IPS-20b (cell line): Measurements from ENCODE around the gene OR4D11.
"Not testable (repeated sequence)": the region's sequence is repeated elsewhere in the genome, so short reads cannot be mapped to it uniquely, and the experiment has no call there.

Experiments used
- H3K27ac ChIP-seq: one replicate; pipeline ENCODE4 v1.5.1; 2013; ENCODE audit warnings: low read length
- H3K27me3 ChIP-seq: 2 replicates; pipeline ENCODE4 v1.6.1; 2013; ENCODE audit warnings: mild to moderate bottlenecking, low read length, inconsistent platforms; ENCODE audit not compliant: insufficient read depth
- H3K36me3 ChIP-seq: 2 replicates; pipeline ENCODE4 v1.6.1; 2013; ENCODE audit warnings: low read depth, mild to moderate bottlenecking, inconsistent platforms, low read length, moderate library complexity; ENCODE audit not compliant: insufficient read depth
- H3K4me1 ChIP-seq: 2 replicates; pipeline ENCODE4 v1.6.1; 2013; ENCODE audit warnings: mild to moderate bottlenecking, control low read depth, inconsistent platforms, low read length, moderate library complexity; ENCODE audit not compliant: insufficient read depth
- H3K4me3 ChIP-seq: 2 replicates; pipeline ENCODE4 v1.5.1; 2013; ENCODE audit warnings: mild to moderate bottlenecking, low read length, inconsistent platforms
- H3K9ac ChIP-seq: 2 replicates; pipeline ENCODE4 v1.6.1; 2013; ENCODE audit warnings: low read depth, mild to moderate bottlenecking, inconsistent platforms, low read length, moderate library complexity
- H3K9me3 ChIP-seq: 2 replicates; pipeline ENCODE4 v1.6.1; 2013; ENCODE audit warnings: mild to moderate bottlenecking, low read depth, low read length, inconsistent platforms; ENCODE audit not compliant: insufficient read depth

OR4D11 gene

GRCh38 chr11:59503276-59503675 lies at the start of gene OR4D11:
Gene OR4D11 (plus strand): TSS chr11:59503576. CDS start chr11:59503576, 0 bp downstream.
- H3K9ac ChIP-seq, result no peak within 1 kb of the TSS
- H3K27ac ChIP-seq, result no peak within 1 kb of the TSS
- no peaks in the 10 kb centered on the region for H3K27me3 ChIP-seq
- no peak within 1 kb of the TSS for H3K4me3 ChIP-seq
- no peaks in the 10 kb centered on the region for H3K4me1 ChIP-seq
- no peaks in the 10 kb centered on the region for H3K9me3 ChIP-seq
- no peaks in the 10 kb centered on the region for H3K36me3 ChIP-seq

DNA sequence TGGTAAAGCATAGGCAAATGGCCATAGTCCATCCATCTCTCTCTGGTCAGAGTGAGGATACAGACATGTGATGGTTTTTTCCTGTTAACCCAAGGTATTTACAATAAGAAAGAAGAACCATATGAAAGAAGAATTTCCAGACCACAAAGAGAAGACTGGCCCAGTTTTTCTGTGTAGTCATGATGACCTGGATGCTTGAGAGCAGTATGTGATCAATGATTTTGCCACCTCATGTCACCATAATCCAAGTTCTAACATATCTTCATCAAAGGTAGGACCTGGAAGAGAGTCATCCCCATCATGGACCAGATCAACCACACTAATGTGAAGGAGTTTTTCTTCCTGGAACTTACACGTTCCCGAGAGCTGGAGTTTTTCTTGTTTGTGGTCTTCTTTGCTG lies 46.7 kb upstream of the OR4D11 start, which contains the start of gene OR4D6:
Gene OR4D6, plus strand, starts transcription at position 301 of the 400 bp plus-strand sequence. Its CDS starts 0 bp downstream, at position 301.
- no peaks in the 10 kb centered on the region for H3K9me3 ChIP-seq
- H3K4me3 ChIP-seq, result no peak within 1 kb of the TSS
- no peak within 1 kb of the TSS for H3K9ac ChIP-seq
- H3K36me3 ChIP-seq, result no peaks in the 10 kb centered on the region
- peaks cover 3% of the 10 kb centered on the region; the same call in 1 of the 2 replicates for H3K4me1 ChIP-seq
- no peak within 1 kb of the TSS for H3K27ac ChIP-seq
- no peaks in the 10 kb centered on the region for H3K27me3 ChIP-seq

DNA sequence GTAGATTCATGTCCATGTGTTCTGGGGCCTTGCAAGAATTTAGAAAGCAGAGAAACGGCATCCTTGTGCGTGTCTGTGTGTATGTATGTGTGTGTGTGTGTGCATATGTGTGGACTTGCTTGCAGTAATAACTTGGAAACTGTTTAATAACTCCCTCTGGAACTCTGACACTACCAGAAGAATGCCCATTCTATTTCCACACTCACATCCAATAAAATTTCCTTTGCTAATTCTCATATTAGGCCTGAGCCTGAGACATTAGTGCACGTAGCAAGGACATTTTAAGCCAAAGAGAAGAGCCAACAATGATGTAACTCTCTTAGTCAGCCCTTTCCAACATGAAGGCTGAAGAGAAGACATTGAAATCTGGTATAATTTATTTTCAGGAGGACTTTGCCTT lies 43.5 kb upstream of the OR4D11 start:
- H3K36me3 ChIP-seq, result no peaks in the 10 kb centered on the region
- H3K27me3 ChIP-seq, result no peaks in the 10 kb centered on the region
- peaks cover 3% of the 10 kb centered on the region; the same call in 1 of the 2 replicates for H3K4me1 ChIP-seq
- H3K27ac ChIP-seq, result no peak overlapping the region
- no peak overlapping the region for H3K9ac ChIP-seq
- H3K9me3 ChIP-seq, result no peaks in the 10 kb centered on the region
- H3K4me3 ChIP-seq, result no peak overlapping the region

- Histone ChIP-seq H3K9ac (no peak overlapping the region), H3K27me3 (no peaks in the 10 kb centered on the region), H3K36me3 (no peaks in the 10 kb centered on the region), H3K27ac (no peak overlapping the region), H3K4me3 (no peak overlapping the region), H3K9me3 (no peaks in the 10 kb centered on the region), H3K4me1 (no peaks in the 10 kb centered on the region)
Observed at GRCh38 chr11:59463190-59463641, 40.2 kb upstream of the OR4D11 start.

DNA sequence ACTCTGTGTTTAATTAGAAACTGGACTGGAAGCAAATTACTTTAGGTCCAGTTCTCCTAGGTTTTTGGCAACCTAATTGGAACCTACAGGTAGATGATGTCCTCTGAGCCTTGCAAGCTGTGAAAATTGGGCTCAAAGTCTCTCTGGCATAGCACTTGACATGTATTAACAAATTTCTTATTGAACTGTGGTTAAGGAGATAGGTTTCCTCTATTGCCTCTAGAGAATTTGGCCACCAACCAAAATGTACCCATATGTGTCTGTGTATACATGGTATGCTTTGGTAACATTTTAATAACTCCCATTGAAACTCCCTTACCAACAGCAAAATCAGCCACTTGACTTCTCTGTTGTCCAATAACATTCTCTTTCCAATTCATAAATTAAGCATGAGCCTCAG lies 30.4 kb upstream of the OR4D11 start, which contains the start of gene OR4D10:
Gene OR4D10, plus strand, starts transcription at position 301 of the 400 bp plus-strand sequence. CDS start 4,115 bp downstream, outside the sequence.
- Histone ChIP-seq H3K27ac (no peak within 1 kb of the TSS), H3K9ac (no peak within 1 kb of the TSS), H3K4me3 (no peak within 1 kb of the TSS), H3K27me3 (no peaks in the 10 kb centered on the region), H3K4me1 (no peaks in the 10 kb centered on the region), H3K9me3 (no peaks in the 10 kb centered on the region), H3K36me3 (no peaks in the 10 kb centered on the region)

DNA sequence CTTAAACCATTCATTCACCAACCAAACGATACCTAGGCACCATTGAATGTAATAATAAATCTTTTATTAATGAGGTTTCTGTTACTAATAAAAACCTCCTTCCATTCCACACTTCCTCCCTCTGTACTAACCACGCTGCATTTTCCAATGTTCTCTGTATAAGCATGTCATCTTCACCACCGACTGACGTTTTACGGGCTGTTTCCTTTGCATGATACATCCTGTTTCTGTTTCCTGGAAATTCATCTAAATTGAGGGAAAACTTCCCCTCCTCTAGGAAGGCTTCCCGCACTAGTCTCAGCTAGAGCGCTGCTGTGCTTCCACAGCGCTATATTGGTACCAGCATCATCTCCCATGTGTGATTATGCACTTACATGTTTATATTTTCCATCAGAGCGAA lies 28.2 kb upstream of the OR4D11 start:
- Histone ChIP-seq H3K9me3 (no peaks in the 10 kb centered on the region), H3K36me3 (no peaks in the 10 kb centered on the region), H3K9ac (no peak overlapping the region), H3K27ac (no peak overlapping the region), H3K4me3 (no peak overlapping the region), H3K27me3 (no peaks in the 10 kb centered on the region), H3K4me1 (no peaks in the 10 kb centered on the region)

DNA sequence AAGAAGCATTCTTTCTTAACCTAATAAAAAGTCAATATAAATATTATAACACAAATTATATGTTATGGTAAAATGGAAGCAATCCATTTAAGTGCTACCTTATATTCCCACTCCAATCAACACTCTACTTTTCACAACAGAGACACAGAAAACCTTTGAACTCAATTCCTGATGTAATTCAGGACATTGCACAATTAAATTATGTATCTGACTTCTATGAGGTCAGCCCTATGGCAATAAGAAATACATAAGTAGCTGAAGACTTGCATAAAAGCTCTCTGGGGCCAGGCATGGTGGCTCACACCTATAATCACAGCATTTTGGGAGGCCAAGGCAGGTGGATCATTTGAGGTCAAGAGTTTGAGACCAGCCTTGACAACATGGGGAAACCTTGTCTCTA lies 23.5 kb upstream of the OR4D11 start:
- H3K36me3 ChIP-seq, result no peaks in the 10 kb centered on the region

GRCh38 chr11:59480359-59480758 lies 23.0 kb upstream of the OR4D11 start:
- H3K27me3 ChIP-seq, result no peaks in the 10 kb centered on the region
- no peaks in the 10 kb centered on the region for H3K4me1 ChIP-seq
- no peaks in the 10 kb centered on the region for H3K9me3 ChIP-seq
- H3K27ac ChIP-seq, result no peak overlapping the region
- no peak overlapping the region for H3K9ac ChIP-seq
- no peaks in the 10 kb centered on the region for H3K36me3 ChIP-seq
- no peak overlapping the region for H3K4me3 ChIP-seq

More for the DNA sequence above, 23.5 kb upstream of the OR4D11 start:
- H3K9me3 ChIP-seq, result no peaks in the 10 kb centered on the region
- H3K27ac ChIP-seq, result no peak overlapping the region
- H3K27me3 ChIP-seq, result no peaks in the 10 kb centered on the region
- no peak overlapping the region for H3K9ac ChIP-seq
- H3K4me1 ChIP-seq, result no peaks in the 10 kb centered on the region
- no peak overlapping the region for H3K4me3 ChIP-seq

- H3K9ac ChIP-seq, result no peak overlapping the region
- no peaks in the 10 kb centered on the region for H3K9me3 ChIP-seq
- no peaks in the 10 kb centered on the region for H3K36me3 ChIP-seq
- H3K4me3 ChIP-seq, result no peak overlapping the region
- no peaks in the 10 kb centered on the region for H3K4me1 ChIP-seq
- H3K27me3 ChIP-seq, result no peaks in the 10 kb centered on the region
- H3K27ac ChIP-seq, result no peak overlapping the region
Observed at GRCh38 chr11:59501931-59502330, 1.4 kb upstream of the OR4D11 start.

DNA sequence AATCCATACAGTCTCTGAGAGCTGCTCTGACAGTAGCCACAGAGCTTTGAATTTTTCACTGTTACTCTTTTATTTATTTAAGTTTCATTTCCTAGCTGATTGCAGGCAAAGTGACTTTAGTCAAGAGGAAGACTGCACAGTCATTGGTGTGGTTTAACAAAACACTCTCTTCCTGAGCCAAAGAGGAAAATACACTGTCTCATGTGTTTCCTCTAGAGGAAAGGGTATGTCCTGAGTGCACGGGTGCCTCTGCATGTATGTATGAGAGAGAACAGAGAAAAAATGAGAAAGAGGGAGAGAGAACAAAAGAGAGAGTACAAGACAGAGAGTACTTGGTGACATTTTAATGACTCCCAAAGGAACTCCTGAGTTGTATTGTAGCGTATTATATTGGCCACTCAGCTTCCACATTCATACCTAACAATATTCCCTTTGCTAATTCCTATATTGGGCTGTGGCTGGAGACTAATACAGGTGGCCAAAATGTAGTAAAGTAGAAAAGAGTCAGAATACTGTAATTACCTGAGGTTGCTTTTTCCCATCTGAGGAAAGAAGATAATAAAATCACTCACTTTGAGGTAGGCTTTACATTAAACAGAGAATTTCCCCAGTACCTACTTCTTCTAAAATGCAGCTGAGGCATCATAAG lies 7.7 kb downstream of the OR4D11 start, which contains the start of gene OR4D9:
Gene OR4D9, plus strand, starts transcription at position 599 of the 649 bp plus-strand sequence. CDS start 3,374 bp downstream, outside the sequence.
- Histone ChIP-seq H3K9ac (no peak within 1 kb of the TSS), H3K4me1 (no peaks in the 10 kb centered on the region), H3K9me3 (no peaks in the 10 kb centered on the region), H3K27ac (no peak within 1 kb of the TSS), H3K4me3 (no peak within 1 kb of the TSS), H3K27me3 (no peaks in the 10 kb centered on the region), H3K36me3 (no peaks in the 10 kb centered on the region)

DNA sequence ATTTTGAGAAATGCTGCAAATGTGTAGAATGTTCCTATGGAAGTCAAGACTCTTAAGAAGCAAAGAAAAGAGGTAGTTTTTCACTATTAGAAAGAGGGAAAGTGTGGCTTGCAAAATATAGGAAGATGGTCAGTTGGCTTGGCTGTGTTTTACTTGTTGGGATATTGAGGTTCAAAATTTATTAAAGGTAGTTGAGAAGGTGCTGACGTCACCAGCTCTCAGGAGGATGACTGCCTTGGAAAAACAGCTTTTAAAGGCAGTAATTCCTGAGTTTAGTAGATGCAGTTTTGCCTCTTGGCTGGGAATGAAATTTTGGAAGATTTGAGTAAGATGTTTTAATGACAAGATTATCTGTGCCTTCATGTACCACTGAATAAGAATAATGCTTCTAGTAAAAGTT lies 8.3 kb downstream of the OR4D11 start:
- H3K4me3 ChIP-seq, result no peak overlapping the region
- no peaks in the 10 kb centered on the region for H3K9me3 ChIP-seq
- no peaks in the 10 kb centered on the region for H3K36me3 ChIP-seq
- H3K27me3 ChIP-seq, result no peaks in the 10 kb centered on the region
- H3K9ac ChIP-seq, result no peak overlapping the region
- no peak overlapping the region for H3K27ac ChIP-seq
- H3K4me1 ChIP-seq, result no peaks in the 10 kb centered on the region

- not testable (repeated sequence) for H3K4me1 ChIP-seq, H3K27me3 ChIP-seq, H3K9ac ChIP-seq, H3K9me3 ChIP-seq, H3K27ac ChIP-seq, H3K4me3 ChIP-seq, H3K36me3 ChIP-seq
Observed at GRCh38 chr11:59520139-59520538, 16.8 kb downstream of the OR4D11 start.
